ENCODE data around the gene SVOP. TPM values are rescaled to one million over a fixed set of nuclear protein-coding genes. Genes with fewer than 3 reads are reported as not detected.

Gene SVOP
- total and polyA plus RNA-seq, 4 donors: 0.10 TPM; not detected in 3

DNA sequence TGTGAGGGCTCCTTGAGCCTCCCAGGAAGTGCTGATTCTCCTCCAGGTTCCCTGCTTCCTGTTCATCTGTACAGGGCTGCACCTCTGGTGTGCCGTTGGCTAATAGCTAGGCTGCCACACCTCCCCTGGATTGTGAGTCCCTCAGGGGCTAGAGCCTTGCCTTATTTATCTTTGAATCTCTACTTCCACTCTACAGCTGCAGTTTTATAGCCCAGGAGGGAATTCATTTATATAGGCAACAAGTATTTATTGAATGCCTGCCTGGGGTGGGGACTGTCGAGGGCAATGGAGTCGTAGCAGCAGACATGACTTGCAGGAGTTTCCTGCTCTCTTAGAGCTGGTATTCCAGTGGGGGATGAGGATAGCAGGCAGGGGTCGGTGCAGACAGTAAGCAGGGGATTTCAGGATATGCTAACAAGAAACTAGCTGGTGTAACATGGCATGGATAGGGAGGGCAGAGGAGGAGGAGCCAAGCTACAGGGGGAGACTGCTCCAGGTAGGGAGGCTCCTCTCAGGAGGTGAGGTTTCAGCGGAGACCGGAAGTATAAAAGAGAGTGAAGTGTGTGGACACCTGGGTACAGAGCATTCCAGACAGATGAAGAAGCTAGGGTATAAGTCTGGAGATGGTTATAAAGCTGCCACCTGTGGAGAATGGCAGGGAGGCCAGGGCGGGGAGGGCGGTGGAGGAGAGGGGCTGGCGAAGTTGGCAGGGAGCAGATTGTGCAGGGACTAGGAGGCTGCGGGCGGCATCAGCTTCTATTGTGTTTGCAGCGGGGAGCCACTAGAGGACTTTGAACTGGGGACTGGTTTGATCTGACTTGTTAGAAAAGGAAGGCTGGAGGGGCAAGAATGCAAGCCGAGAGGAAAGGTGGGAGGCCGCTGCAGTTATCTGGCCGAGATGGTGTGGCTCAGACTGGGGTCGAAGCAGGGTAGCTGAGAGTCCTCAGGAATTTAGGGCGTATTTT is 48.7 kb upstream of the SVOP start:
- no peak for DNase-seq (ENCODE audit: low spot score)
- Histone ChIP-seq H3K27ac (ENCODE audit: low read depth in 1 of 2, low read length in 2 of 2) (no peak overlapping the region), H3K9me3 (ENCODE audit: control insufficient read depth in 4 of 4, low read length in 3 of 4) (no peaks in the 10 kb centered on the region), H3K9ac (ENCODE audit: low read depth in 1 of 2, low read length in 2 of 2) (no peak overlapping the region), H3K27me3 (ENCODE audit: control insufficient read depth in 4 of 4, insufficient read depth in 4 of 4, low read length in 3 of 4) (no peaks in the 10 kb centered on the region), H3K36me3 (ENCODE audit: control insufficient read depth in 4 of 4, insufficient read depth in 3 of 4, low read depth in 1 of 4, low read length in 3 of 4) (peaks cover 0 to 58% (median 31%) of the 10 kb centered on the region in 4 donors), H3K4me3 (ENCODE audit: low read depth in 1 of 3, low read length in 3 of 3) (no peak overlapping the region), H3K4me1 (ENCODE audit: control insufficient read depth in 4 of 4, insufficient read depth in 4 of 4, low read length in 3 of 4) (peaks cover 2 to 33% (median 23%) of the 10 kb centered on the region in 4 donors)
- WGBS: 86% methylated on average over 17 of the region's 17 CpGs
- TF ChIP-seq HNF4A (conservative IDR thresholded peaks at IDR 0.05) (peak in 1 of 2 donors; percentile 54), YY1 (IDR thresholded peaks at IDR 0.05) (no peak), SP1 (IDR thresholded peaks at IDR 0.05) (peak; percentile 16), GABPA (IDR thresholded peaks at IDR 0.05 in 1 of 2, conservative IDR thresholded peaks at IDR 0.05 in 1 of 2) (no peak), FOXA2 (IDR thresholded peaks at IDR 0.05) (no peak)

GRCh38 chr12:109065853-109066193 is 45.0 kb upstream of the SVOP start:
- peak overlapping the region in 1 of 2 donors; percentile 21 for H3K9ac ChIP-seq (ENCODE audit: low read depth in 1 of 2, low read length in 2 of 2)
- no peak for DNase-seq (ENCODE audit: low spot score)
- TF ChIP-seq REST (IDR thresholded peaks at IDR 0.05): peak; percentile 4
- no peak for TF ChIP-seq FOXA2 (IDR thresholded peaks at IDR 0.05)
- TF ChIP-seq RXRA (IDR thresholded peaks at IDR 0.05): peak in 1 of 2 donors; percentile 2

GRCh38 chr12:109065154-109065852 is 44.4 kb upstream of the SVOP start:
- 30% methylated on average over 5 of the region's 5 CpGs for WGBS
- peak overlapping the region in 1 of 2 donors; percentile 36 for H3K9ac ChIP-seq (ENCODE audit: low read depth in 1 of 2, low read length in 2 of 2)
- H3K9me3 ChIP-seq (ENCODE audit: control insufficient read depth in 4 of 4, low read length in 3 of 4): no peaks in the 10 kb centered on the region
- peaks cover 0 to 26% (median 12%) of the 10 kb centered on the region in 4 donors for H3K36me3 ChIP-seq (ENCODE audit: control insufficient read depth in 4 of 4, insufficient read depth in 3 of 4, low read depth in 1 of 4, low read length in 3 of 4)
- H3K4me3 ChIP-seq (ENCODE audit: low read depth in 1 of 3, low read length in 3 of 3): no peak overlapping the region
- DNase-seq (ENCODE audit: low spot score): peak; percentile 47
- H3K27ac ChIP-seq (ENCODE audit: low read depth in 1 of 2, low read length in 2 of 2): peak overlapping the region; percentile 26 to 70
- H3K4me1 ChIP-seq (ENCODE audit: control insufficient read depth in 4 of 4, insufficient read depth in 4 of 4, low read length in 3 of 4): peaks cover 4 to 40% (median 26%) of the 10 kb centered on the region in 4 donors
- H3K27me3 ChIP-seq (ENCODE audit: control insufficient read depth in 4 of 4, insufficient read depth in 4 of 4, low read length in 3 of 4): no peaks in the 10 kb centered on the region
- TF ChIP-seq RAD21 (IDR thresholded peaks at IDR 0.05) (peak; percentile 34 to 48), JUND (IDR thresholded peaks at IDR 0.05) (peak; percentile 22 to 54), FOXA1 (IDR thresholded peaks at IDR 0.05) (no peak), ZBTB33 (IDR thresholded peaks at IDR 0.05) (no peak), MAX (IDR thresholded peaks at IDR 0.05) (peak; percentile 69), FOXA2 (IDR thresholded peaks at IDR 0.05) (peak; percentile 39), RXRA (IDR thresholded peaks at IDR 0.05) (peak; percentile 69 to 74), HNF4G (IDR thresholded peaks at IDR 0.05) (no peak), SP1 (IDR thresholded peaks at IDR 0.05) (peak; percentile 72), REST (IDR thresholded peaks at IDR 0.05) (peak; percentile 76)

More at GRCh38 chr12:109065853-109066193, 45.0 kb upstream of the SVOP start:
- H3K4me3 ChIP-seq (ENCODE audit: low read depth in 1 of 3, low read length in 3 of 3): no peak overlapping the region
- H3K4me1 ChIP-seq (ENCODE audit: control insufficient read depth in 4 of 4, insufficient read depth in 4 of 4, low read length in 3 of 4): peaks cover 4 to 40% (median 26%) of the 10 kb centered on the region in 4 donors
- WGBS: 25% methylated on average over 1 of the region's 1 CpG
- peak overlapping the region; percentile 57 to 70 for H3K27ac ChIP-seq (ENCODE audit: low read depth in 1 of 2, low read length in 2 of 2)
- H3K27me3 ChIP-seq (ENCODE audit: control insufficient read depth in 4 of 4, insufficient read depth in 4 of 4, low read length in 3 of 4): no peaks in the 10 kb centered on the region
- H3K36me3 ChIP-seq (ENCODE audit: control insufficient read depth in 4 of 4, insufficient read depth in 3 of 4, low read depth in 1 of 4, low read length in 3 of 4): peaks cover 0 to 25% (median 14%) of the 10 kb centered on the region in 4 donors
- no peaks in the 10 kb centered on the region for H3K9me3 ChIP-seq (ENCODE audit: control insufficient read depth in 4 of 4, low read length in 3 of 4)
